Panc1 (cell line): ENCODE measurements around the gene TRAF3IP3.

ENCODE experiments used
- POLR2AphosphoS5 ChIP-seq: IDR thresholded peaks from 2 replicates; pipeline ENCODE4 v1.6.1; 2012; ENCODE audit warnings: mild to moderate bottlenecking, low read depth, low read length, moderate library complexity
- TF ChIP-seq, protein P1 (sequence below), 2 experiments: IDR thresholded peaks; 2 replicates each; pipeline ENCODE4 v1.6.1; 2011 to 2012; ENCODE audit warnings: low read depth in 2 of 2, control low read depth in 1 of 2, low read length in 1 of 2, mild to moderate bottlenecking in 1 of 2, moderate library complexity in 1 of 2; ENCODE audit not compliant: insufficient read depth in 1 of 2

DNA sequence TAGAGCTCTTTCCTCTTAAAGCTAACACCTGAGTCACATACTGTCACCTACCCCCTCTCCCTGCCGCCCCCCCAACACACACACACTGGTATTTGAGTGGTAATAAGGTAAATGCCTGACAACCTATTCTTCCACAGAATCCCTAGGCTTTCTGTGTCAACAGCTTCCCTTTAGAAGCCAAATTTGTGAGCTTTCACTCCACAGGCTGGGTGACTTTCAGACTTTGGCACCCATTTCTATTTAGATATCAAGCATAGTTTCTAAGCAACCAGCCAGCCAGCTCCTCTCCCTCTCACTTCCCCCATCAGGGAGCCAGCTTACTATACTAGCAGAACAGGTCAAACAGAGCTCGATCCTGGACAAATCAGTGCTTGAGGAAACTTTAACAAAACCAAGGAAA, 31.7 kb downstream of the TRAF3IP3 start:
- no peak for TF ChIP-seq POLR2AphosphoS5
- TF ChIP-seq, protein P1, sequence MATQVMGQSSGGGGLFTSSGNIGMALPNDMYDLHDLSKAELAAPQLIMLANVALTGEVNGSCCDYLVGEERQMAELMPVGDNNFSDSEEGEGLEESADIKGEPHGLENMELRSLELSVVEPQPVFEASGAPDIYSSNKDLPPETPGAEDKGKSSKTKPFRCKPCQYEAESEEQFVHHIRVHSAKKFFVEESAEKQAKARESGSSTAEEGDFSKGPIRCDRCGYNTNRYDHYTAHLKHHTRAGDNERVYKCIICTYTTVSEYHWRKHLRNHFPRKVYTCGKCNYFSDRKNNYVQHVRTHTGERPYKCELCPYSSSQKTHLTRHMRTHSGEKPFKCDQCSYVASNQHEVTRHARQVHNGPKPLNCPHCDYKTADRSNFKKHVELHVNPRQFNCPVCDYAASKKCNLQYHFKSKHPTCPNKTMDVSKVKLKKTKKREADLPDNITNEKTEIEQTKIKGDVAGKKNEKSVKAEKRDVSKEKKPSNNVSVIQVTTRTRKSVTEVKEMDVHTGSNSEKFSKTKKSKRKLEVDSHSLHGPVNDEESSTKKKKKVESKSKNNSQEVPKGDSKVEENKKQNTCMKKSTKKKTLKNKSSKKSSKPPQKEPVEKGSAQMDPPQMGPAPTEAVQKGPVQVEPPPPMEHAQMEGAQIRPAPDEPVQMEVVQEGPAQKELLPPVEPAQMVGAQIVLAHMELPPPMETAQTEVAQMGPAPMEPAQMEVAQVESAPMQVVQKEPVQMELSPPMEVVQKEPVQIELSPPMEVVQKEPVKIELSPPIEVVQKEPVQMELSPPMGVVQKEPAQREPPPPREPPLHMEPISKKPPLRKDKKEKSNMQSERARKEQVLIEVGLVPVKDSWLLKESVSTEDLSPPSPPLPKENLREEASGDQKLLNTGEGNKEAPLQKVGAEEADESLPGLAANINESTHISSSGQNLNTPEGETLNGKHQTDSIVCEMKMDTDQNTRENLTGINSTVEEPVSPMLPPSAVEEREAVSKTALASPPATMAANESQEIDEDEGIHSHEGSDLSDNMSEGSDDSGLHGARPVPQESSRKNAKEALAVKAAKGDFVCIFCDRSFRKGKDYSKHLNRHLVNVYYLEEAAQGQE (IDR thresholded peaks at IDR 0.05; ENCODE audit: insufficient read depth in 1 of 2, low read depth in 2 of 2, low read length in 1 of 2), result no peak
